ENCODE data around the gene KCNQ5. TPM values are rescaled to one million over a fixed set of nuclear protein-coding genes. Genes with fewer than 3 reads are reported as not detected.
A peak's percentile ranks its signal among the peaks of the same experiment; 100 is the strongest.

KCNQ5 gene
- total RNA-seq, 6 experiments from 2014 or later: 16.3 to 35.5 (median 20.2) TPM

GRCh38 chr6:73064266-73064665 lies 442.4 kb downstream of the KCNQ5 start:
- H3K9me3 Mint-ChIP-seq: no peaks in the 10 kb centered on the region
- H3K4me3 Mint-ChIP-seq: peak overlapping the region; percentile 55; the same call in 1 of the 2 replicates
- DNase-seq: no peak
- peaks cover 2% of the 10 kb centered on the region; the same call in 1 of the 2 replicates for H3K27me3 Mint-ChIP-seq (ENCODE audit: insufficient read depth)
- no peak for TF ChIP-seq CTCF (IDR thresholded peaks at IDR 0.05)
- H3K27ac Mint-ChIP-seq: no peak overlapping the region
- H3K4me1 Mint-ChIP-seq (ENCODE audit: low read depth): peaks cover 60% of the 10 kb centered on the region
- peaks cover 16% of the 10 kb centered on the region for H3K36me3 Mint-ChIP-seq (ENCODE audit: low read depth)

- Mint-ChIP-seq H3K27me3 (ENCODE audit: insufficient read depth) (no peaks in the 10 kb centered on the region; the same call in 1 of the 2 replicates), H3K36me3 (ENCODE audit: low read depth) (no peaks in the 10 kb centered on the region; the same call in 1 of the 2 replicates), H3K27ac (peak overlapping the region; percentile 51; the same call in 1 of the 2 replicates), H3K9me3 (no peaks in the 10 kb centered on the region), H3K4me1 (ENCODE audit: low read depth) (peaks cover 57% of the 10 kb centered on the region), H3K4me3 (no peak overlapping the region)
- DNase-seq: no peak
- TF ChIP-seq CTCF (IDR thresholded peaks at IDR 0.05): no peak
These were observed 451.4 kb downstream of the KCNQ5 start for GRCh38 chr6:73073238-73073637.

- no peak for TF ChIP-seq CTCF (IDR thresholded peaks at IDR 0.05)
- Mint-ChIP-seq H3K27me3 (ENCODE audit: insufficient read depth) (no peaks in the 10 kb centered on the region; the same call in 1 of the 2 replicates), H3K4me1 (ENCODE audit: low read depth) (peaks cover 67% of the 10 kb centered on the region), H3K4me3 (peak overlapping the region; percentile 20; the same call in 1 of the 2 replicates), H3K36me3 (ENCODE audit: low read depth) (no peaks in the 10 kb centered on the region; the same call in 1 of the 2 replicates), H3K9me3 (no peaks in the 10 kb centered on the region), H3K27ac (peak overlapping the region; percentile 32)
- DNase-seq: peak; percentile 86
These were observed 452.3 kb downstream of the KCNQ5 start for GRCh38 chr6:73074175-73074574.

- H3K27me3 Mint-ChIP-seq (ENCODE audit: insufficient read depth): no peaks in the 10 kb centered on the region; the same call in 1 of the 2 replicates
- no peak for DNase-seq
- H3K9me3 Mint-ChIP-seq: no peaks in the 10 kb centered on the region
These were observed 454.5 kb downstream of the KCNQ5 start for GRCh38 chr6:73076211-73076954.

GRCh38 chr6:73078333-73078862 lies 456.5 kb downstream of the KCNQ5 start:
- no peak for TF ChIP-seq CTCF (IDR thresholded peaks at IDR 0.05)
- Mint-ChIP-seq H3K27ac (no peak overlapping the region), H3K9me3 (no peaks in the 10 kb centered on the region), H3K36me3 (ENCODE audit: low read depth) (no peaks in the 10 kb centered on the region), H3K27me3 (ENCODE audit: insufficient read depth) (no peaks in the 10 kb centered on the region; the same call in 1 of the 2 replicates), H3K4me3 (no peak overlapping the region), H3K4me1 (ENCODE audit: low read depth) (peaks cover 79% of the 10 kb centered on the region)
- no peak for DNase-seq

More at GRCh38 chr6:73076211-73076954, 454.5 kb downstream of the KCNQ5 start:
- peaks cover 81% of the 10 kb centered on the region for H3K4me1 Mint-ChIP-seq (ENCODE audit: low read depth)
- peak overlapping the region; percentile 8; the same call in 1 of the 2 replicates for H3K27ac Mint-ChIP-seq
- H3K4me3 Mint-ChIP-seq: no peak overlapping the region
- no peak for TF ChIP-seq CTCF (IDR thresholded peaks at IDR 0.05)
- H3K36me3 Mint-ChIP-seq (ENCODE audit: low read depth): no peaks in the 10 kb centered on the region; the same call in 1 of the 2 replicates

All from HFFc6 (cell line).